ENCODE measurements around the gene OR2J1. TPM values are rescaled to one million over a fixed set of nuclear protein-coding genes. Genes with fewer than 3 reads are reported as not detected.
A peak's percentile ranks its signal among the peaks of the same experiment; 100 is the strongest.

Gene OR2J1
- not detected for total RNA-seq
- not detected for polyA plus RNA-seq (2013, experiment 1 of 2)
- not detected for polyA plus RNA-seq (2013, experiment 2 of 2)
- long read RNA-seq, experiment 1 = 0 reads
- long read RNA-seq, experiment 2 = 0 reads
- long read RNA-seq, experiment 3 = 0 reads
- long read RNA-seq, experiment 4 = 0 reads

- Histone ChIP-seq H3K4me1 (ENCODE audit: control insufficient read depth, insufficient read depth, low read length) (no peaks in the 10 kb centered on the region), H3K4me3 (ENCODE audit: low read length) (no peak within 1 kb of the TSS), H3K36me3 (ENCODE audit: control insufficient read depth, insufficient read depth, low read length) (no peaks in the 10 kb centered on the region), H3K27ac (ENCODE audit: low read depth, low read length) (no peak within 1 kb of the TSS), H3K27me3 (ENCODE audit: control insufficient read depth, insufficient read depth, low read length, poor library complexity, severe bottlenecking) (no peaks in the 10 kb centered on the region), H3K9ac (ENCODE audit: extremely low read depth, low read length, poor library complexity, severe bottlenecking) (no peak within 1 kb of the TSS), H3K9me3 (ENCODE audit: control insufficient read depth, low read length) (no peaks in the 10 kb centered on the region)
- H3K27me3 Mint-ChIP-seq (ENCODE audit: insufficient read depth) = peaks cover 4% of the 10 kb centered on the region
- H3K27ac Mint-ChIP-seq = no peak within 1 kb of the TSS
- no peaks in the 10 kb centered on the region for H3K9me3 Mint-ChIP-seq
- H3K36me3 Mint-ChIP-seq (ENCODE audit: low read depth) = no peaks in the 10 kb centered on the region
- H3K4me1 Mint-ChIP-seq = no peaks in the 10 kb centered on the region
- no peak within 1 kb of the TSS for H3K4me3 Mint-ChIP-seq
- WGBS, 2 experiments (ENCODE audit: insufficient coverage in 1 of 2, insufficient read length in 1 of 2) = 80% methylated on average over 3 of the region's 3 CpGs; no CpG with 5 or more reads in 1 of the 2 experiments
- DNase-seq = no peak
- TF ChIP-seq CTCF (conservative IDR thresholded peaks at IDR 0.05) = no peak
These were observed at the start of gene OR2J1 for GRCh38 chr6:29099190-29099589. OR2J1 (plus strand) TSS chr6:29099490; CDS start chr6:29100943, 1,453 bp downstream.

- no peaks in the 10 kb centered on the region for H3K27me3 ChIP-seq (ENCODE audit: control insufficient read depth, insufficient read depth, low read length, poor library complexity, severe bottlenecking)
- H3K4me1 ChIP-seq (ENCODE audit: control insufficient read depth, insufficient read depth, low read length) = no peaks in the 10 kb centered on the region
- no peaks in the 10 kb centered on the region for H3K4me1 Mint-ChIP-seq
- WGBS, 2 experiments (ENCODE audit: insufficient coverage in 1 of 2, insufficient read length in 1 of 2) = 95% methylated on average over 3 of the region's 3 CpGs; no CpG with 5 or more reads in 1 of the 2 experiments
- no peaks in the 10 kb centered on the region for H3K9me3 Mint-ChIP-seq
- H3K4me3 Mint-ChIP-seq = no peak overlapping the region
- H3K36me3 ChIP-seq (ENCODE audit: control insufficient read depth, insufficient read depth, low read length) = no peaks in the 10 kb centered on the region
- H3K36me3 Mint-ChIP-seq (ENCODE audit: low read depth) = no peaks in the 10 kb centered on the region
- no peaks in the 10 kb centered on the region for H3K9me3 ChIP-seq (ENCODE audit: control insufficient read depth, low read length)
- H3K27ac Mint-ChIP-seq = no peak overlapping the region
- no peak overlapping the region for H3K27ac ChIP-seq (ENCODE audit: low read depth, low read length)
- TF ChIP-seq CTCF (conservative IDR thresholded peaks at IDR 0.05) = no peak
- H3K27me3 Mint-ChIP-seq (ENCODE audit: insufficient read depth) = peaks cover 7% of the 10 kb centered on the region
- no peak for DNase-seq
- H3K9ac ChIP-seq (ENCODE audit: extremely low read depth, low read length, poor library complexity, severe bottlenecking) = no peak overlapping the region
- no peak overlapping the region for H3K4me3 ChIP-seq (ENCODE audit: low read length)
These were observed 47.6 kb upstream of the OR2J1 start for GRCh38 chr6:29051680-29052079.

GRCh38 chr6:29071831-29072723, 27.2 kb upstream of the OR2J1 start:
- TF ChIP-seq CTCF (conservative IDR thresholded peaks at IDR 0.05) = peak; percentile 96
- H3K27me3 Mint-ChIP-seq (ENCODE audit: insufficient read depth) = peaks cover 1% of the 10 kb centered on the region
- peak; percentile 85 for DNase-seq
- H3K36me3 Mint-ChIP-seq (ENCODE audit: low read depth) = no peaks in the 10 kb centered on the region
- Histone ChIP-seq H3K9ac (ENCODE audit: extremely low read depth, low read length, poor library complexity, severe bottlenecking) (no peak overlapping the region), H3K4me1 (ENCODE audit: control insufficient read depth, insufficient read depth, low read length) (no peaks in the 10 kb centered on the region), H3K27me3 (ENCODE audit: control insufficient read depth, insufficient read depth, low read length, poor library complexity, severe bottlenecking) (no peaks in the 10 kb centered on the region), H3K4me3 (ENCODE audit: low read length) (no peak overlapping the region), H3K36me3 (ENCODE audit: control insufficient read depth, insufficient read depth, low read length) (no peaks in the 10 kb centered on the region), H3K27ac (ENCODE audit: low read depth, low read length) (no peak overlapping the region), H3K9me3 (ENCODE audit: control insufficient read depth, low read length) (no peaks in the 10 kb centered on the region)
- no peaks in the 10 kb centered on the region for H3K4me1 Mint-ChIP-seq
- H3K4me3 Mint-ChIP-seq = no peak overlapping the region
- no peak overlapping the region for H3K27ac Mint-ChIP-seq
- peaks cover 8% of the 10 kb centered on the region for H3K9me3 Mint-ChIP-seq
- WGBS, 2 experiments (ENCODE audit: insufficient coverage in 1 of 2, insufficient read length in 1 of 2) = 38 to 45% methylated on average over 9 of the region's 9 CpGs
